Stimulated activated CD8-positive, alpha-beta memory T cell treated with anti-CD3 and anti-CD28 coated beads, Interleukin-2, amount 100 ng/mL, for 1 hour (primary cell): ENCODE measurements around the gene HES7.
"Not testable (repeated sequence)": the region's sequence is repeated elsewhere in the genome, so short reads cannot be mapped to it uniquely, and the experiment has no call there.

ENCODE experiments used
- DNase-seq, 2 donors: peaks; one replicate each; pipeline ENCODE4 v3.0.0-alpha.2; 2020; ENCODE audit warnings: low read depth in 2 of 2

The HES7 gene

GRCh38 chr17:8123695-8124349 is at the start of gene HES7:
TSS of gene HES7 (minus strand) at chr17:8124106. CDS start at chr17:8124084, 22 bp downstream.
- no peak for DNase-seq

- peak in 1 of 2 donors; percentile 55 for DNase-seq
Measured at GRCh38 chr17:8173056-8173870, 49.4 kb upstream of the HES7 start.

DNA sequence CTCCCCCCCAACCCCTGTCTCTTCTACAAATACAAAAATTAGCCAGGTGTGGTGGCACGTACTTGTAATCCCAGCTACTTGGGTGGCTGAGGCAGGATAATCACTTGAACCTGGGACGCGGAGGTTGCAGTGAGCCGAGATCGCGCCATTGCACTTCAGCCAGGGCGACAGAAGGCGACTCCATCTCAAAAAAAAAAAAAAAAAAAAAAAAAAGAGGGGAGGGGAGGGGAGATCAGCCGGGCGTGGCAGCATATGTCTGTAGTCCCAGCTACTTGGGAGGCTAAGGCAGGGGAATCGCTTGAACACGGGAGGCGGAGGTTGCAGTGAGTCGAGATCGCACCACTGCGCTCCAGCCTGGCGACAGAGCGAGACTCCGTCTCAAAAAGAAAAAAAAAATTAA is 46.3 kb upstream of the HES7 start:
- not testable (repeated sequence) for DNase-seq

DNA sequence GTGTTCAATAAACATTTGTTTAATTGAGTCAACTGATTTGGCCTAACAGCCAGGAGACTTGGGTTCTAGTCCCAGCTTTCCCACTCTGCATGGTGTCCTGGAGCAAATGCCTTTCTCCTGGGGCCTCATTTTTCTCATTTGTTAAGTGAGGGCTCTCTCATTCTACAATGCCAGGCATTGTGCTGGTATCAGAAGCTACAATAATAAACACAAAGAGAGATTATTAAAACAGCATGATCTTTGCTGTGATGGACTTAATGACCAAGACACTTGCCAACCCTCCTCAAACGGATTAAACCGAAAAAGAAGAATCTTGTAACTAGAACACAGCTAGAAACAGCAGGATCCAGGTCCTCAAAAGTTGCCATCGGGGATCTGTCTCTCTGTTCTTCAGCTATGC is 43.6 kb upstream of the HES7 start:
- no peak for DNase-seq

DNA sequence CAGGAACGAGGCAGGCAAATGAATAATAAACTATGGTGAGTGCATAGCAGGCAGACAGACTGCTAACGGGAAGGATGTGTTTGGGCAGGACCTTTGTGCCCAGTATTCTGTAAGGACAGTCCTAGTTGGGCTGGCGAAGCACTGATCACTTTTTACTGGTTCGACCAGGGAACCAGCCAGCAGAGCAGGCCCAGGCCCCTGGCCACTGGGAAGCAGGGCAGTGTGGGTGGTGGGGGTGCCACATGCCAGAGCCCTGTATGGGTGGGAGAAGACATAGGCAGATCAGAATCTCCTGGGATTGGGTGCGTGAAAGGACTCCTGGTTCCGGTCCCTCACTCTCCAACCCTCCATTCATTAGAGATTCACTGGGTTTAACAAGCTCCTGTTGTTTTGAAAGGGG is 42.8 kb upstream of the HES7 start:
- no peak for DNase-seq

- no peak for DNase-seq
Measured at GRCh38 chr17:8164815-8165131, 40.9 kb upstream of the HES7 start.

DNA sequence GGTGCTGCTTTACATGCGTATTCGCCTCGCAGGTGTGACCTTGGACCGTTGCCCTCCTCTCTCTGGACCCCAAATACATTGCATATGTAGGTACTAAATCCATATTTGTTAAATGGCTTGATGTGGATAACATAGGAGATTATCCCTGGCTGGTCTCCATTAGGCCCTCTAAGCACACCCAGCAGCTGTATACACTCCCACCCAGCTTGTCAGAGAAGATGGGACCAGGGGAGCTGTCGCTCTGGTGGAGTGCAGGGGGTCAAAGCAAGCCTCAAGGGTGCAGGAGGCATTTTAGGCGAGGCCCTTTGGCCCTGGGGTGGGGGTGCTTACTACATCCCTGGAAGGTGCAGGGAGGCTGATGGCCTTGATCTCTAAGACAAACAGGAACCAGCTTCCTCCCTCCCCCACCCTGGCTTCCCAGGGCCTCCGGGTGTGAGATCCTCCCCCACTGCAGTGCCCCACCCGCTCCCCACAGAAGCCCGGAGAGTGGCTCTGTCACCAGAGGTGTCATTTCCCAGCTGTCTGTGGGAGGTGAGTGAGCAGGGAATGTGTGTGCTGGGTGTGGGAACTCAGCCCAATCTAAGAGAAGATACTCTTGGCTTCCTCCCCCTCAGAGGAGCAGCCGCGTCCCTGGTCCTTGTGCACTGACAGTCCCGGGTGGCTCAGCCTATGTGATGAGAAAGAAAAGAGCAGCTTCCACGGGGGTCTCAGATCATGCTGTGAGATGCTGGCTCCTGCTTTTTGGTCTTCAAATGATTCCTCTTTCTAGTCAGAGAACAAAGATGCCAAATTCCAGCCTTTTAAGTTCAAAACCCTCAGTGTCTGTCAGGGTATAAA is 40.3 kb upstream of the HES7 start:
- DNase-seq = peak in 1 of 2 donors; percentile 52

DNA sequence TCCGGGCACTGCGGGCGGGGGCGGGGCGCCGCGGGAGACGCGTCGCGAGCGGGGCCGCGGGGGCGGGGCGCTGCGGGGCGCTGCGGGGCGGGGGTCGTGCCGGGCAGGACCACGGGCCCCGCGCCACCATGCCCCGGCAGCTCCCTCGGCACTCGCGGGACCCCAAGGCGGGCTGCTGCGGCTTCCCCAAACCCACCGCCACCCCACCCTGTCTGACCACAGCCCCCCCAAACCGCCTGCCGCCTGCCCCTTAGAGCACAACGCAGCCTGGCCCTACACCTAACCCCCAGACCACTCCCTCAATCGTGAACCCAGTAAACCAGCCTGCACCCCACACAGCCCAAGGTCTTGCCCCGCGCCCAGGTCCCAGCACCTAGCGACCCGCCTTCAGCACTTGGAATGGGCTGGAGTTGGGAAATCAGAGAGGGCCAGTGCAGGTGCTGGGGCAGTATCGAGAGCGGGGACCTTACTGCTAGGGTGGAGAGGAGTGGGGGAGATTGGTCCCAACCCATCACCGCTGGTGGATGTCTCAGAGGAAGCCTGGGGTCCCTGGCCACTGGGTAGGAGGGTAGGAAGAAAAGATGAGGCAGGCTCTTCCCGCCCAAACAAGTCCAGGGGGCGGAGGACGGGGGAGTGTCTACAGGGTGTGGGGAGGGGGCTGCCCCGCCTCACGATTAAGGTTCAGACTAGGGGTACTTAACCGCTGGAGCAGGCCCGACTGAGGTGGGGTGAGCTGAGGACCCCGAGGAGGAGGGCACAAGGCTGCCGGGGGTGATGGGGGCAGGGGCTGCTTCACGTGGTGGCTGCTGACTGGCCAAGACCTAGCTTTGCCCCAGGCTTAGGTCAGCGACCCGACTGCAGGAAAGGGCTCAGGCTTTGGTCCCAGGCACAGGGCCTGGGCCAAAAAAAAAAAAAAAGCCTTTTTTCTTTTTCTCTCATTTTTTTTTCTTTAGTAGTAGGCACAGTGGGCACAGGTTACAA is 39.4 kb upstream of the HES7 start:
- DNase-seq = no peak

DNA sequence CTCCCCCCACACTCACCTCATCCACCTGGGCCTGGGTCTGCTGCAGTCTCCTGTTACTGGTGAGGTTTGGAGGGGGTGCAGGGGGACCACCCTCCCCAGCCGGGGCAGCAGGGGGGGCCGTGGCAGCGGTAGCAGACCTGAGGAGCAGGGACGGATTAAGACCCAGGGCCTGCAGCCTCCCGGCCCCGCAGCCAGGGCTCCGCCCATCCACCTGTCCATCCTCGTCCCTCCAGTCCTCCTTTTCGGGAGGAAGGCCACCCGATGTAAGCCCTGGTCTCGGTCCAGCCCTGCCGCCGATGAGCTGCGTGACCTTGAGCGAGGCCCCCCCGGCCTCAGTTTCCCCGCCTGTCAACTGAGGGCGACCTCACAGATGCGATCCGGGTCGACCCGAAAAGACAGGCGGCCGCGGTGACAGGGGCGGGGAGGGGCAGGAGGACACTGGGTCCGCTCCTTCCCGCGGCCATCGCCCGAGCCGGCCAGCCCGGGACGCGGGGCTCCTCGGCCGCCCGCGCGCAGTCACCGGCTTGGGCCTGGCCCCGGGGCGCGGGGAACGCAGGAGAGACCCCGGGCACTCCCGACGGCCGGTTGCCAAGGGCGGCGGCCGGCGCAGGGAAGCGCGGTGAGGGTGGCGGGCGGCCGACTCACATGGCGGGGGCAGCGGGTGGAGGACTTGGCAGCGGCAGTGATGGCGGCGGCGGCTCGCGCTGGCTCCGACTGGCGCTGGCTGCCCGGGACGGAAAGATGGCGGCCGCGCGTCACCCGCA is 38.5 kb upstream of the HES7 start, which contains the start of gene VAMP2:
VAMP2 (minus strand) TSS at position 716 of the 764 bp plus-strand sequence; CDS start at position 647, 69 bp downstream.
- peak; percentile 70 to 72 for DNase-seq

GRCh38 chr17:8161289-8162232 is 37.7 kb upstream of the HES7 start:
- no peak for DNase-seq

DNA sequence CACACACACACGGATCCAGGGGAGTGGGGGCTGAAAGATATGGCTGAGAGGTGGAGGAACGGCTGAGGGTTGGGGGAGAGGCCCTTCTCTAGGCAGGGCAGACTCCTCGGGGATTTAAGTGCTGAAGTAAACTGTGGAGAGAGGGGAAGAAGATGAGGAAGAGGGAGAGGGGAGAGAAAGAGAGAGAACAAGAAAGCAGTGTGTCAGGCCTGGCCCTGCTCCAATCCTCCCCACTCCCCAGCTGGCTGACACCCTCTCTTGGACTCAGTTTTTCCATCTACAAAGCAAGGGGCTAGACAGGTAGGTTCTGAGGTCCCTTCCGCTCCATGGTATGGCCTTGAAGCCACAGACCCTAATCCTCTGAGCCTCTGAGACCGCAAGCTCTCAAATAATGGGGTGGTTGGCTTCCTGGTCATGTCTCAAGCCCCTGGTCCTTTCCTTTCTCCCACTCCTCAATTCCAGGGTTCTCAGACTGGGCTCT is 36.9 kb upstream of the HES7 start:
- no peak for DNase-seq

DNA sequence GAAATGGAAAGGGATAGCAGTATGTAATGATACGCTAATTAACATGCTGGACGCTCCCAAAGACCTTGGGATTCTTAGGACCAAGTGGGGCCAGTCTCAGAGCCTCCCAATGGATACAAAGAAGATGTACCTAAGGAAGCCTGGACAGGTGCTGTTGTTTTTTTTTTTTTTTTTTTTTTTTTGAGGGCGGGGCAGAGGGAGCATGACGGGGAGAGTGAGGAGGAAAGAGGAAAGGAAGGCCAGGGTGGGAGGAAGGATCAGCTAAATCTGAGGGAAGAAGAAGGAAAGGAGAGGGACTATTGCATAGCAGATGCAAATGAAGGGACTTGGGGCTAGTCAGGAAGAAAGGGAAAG is 36.3 kb upstream of the HES7 start:
- no peak for DNase-seq

DNA sequence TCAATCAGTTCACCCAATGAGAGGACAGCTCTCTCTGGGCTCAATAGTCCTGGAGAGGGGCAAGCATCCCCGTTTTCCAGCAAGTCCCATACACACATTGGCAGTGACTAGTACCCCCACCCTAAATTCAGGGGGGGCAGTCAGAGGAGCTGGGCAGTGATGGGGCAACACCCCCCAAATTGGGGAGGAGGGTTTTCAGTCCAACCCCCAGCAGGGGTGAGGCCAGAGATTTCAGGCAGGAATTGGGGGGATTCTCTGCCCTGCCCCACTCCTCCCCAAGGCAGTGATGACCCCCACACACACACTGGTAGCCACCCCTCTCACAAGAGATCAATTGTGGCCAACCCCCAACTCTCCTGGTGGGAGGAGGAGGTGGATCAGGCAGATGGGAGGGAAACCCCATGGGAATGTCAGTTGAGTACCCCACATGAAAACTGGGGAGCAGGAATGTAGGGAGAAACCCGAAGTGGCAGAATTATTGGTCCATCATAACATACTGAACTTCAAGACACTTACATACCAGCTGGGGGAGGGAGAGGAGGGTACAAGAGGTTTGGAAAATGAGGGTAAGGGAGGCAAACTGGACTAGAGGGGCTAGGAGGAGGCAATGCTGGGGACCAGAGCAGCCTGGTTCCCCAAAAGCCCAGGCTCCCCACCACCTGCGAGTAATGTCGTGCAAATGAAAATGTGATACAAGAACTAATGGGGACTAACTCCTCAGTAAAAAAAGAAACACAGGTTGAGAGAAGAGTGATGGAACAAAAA is 35.7 kb upstream of the HES7 start:
- no peak for DNase-seq

GRCh38 chr17:8159032-8159400 is 35.1 kb upstream of the HES7 start:
- no peak for DNase-seq

DNA sequence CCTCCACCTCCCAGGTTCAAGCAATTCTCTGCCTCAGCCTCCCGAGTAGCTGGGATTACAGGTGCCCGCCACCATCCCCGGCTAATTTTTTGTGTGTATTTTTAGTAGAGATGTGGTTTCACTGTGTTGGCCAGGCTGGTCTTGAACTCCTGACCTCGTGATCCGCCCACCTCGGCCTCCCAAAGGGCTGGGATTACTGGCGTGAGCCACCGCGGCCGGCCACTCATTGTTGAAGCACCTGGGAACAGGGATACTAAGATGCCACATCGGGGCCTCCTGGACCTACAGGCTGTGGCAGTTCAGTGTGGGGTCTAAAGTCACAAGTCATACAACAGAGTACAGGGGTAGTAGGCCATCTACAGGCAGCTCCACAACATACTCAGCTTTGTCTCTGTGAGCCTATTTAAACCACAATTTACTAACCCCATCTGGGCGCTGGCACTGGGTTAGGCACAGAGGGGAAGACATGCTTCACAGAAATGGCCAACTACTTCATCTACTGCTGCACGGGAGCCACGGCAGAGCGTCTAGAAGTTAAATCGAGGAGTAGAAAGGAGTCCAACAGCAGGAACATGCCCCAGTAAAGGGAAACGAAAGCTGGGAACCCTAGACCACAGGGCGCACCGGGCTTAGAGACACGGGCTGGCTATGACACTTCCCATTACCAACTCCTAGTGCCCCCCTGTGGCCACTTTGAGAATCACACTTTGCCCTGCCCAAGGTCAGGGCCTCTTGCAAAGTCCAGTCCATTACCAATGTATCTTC is 34.5 kb upstream of the HES7 start:
- peak; percentile 67 to 70 for DNase-seq

DNA sequence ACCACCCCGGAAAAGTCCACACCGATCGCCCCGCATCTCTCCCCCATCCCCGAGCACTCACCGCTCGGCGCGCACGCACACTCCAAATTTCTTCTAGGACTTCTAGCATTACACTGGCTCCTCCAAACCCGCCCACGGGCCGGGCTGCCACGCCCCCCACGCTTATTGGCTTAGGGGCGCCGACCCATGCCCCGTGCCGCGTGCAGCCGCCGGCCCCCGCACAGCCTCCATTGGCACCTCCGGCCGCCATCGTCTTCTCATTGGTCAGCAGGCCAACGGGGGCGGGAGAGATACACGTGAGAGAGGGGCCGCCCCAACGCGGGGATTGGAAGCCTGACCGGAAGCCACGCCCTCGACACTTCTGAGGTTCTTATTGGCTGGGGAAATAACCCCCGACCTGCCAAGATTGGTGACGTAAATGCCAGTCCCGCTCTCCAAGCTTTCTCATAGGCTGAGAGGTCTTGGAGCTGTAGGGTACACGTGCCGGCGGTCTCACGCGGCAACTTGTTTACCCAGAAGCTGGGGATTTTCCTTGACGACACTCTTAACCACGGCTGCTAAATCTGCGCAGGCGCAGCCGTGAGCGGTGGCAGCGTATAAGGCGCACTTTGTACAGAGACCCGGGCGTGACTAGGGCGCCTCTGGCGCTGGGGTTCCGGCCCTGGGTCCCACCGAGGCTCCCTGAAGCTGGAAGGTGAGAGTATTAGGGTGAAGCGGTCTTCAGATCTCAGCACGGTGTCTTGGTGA is 32.5 kb upstream of the HES7 start:
- peak; percentile 100 for DNase-seq

- no peak for DNase-seq
Measured at GRCh38 chr17:8155996-8156245, 32.0 kb upstream of the HES7 start.
